Gastroesophageal sphincter (tissue), 4 donors: Measurements from ENCODE around the gene TMEM255A. TPM values are rescaled to one million over a fixed set of nuclear protein-coding genes. Genes with fewer than 3 reads are reported as not detected.

Experiments used
- ATAC-seq: fragments of 150-250 bp; one replicate; pipeline ENCODE4 v1.9.1; 2016; ENCODE audit warnings: mild to moderate bottlenecking, moderate library complexity
- H3K27ac ChIP-seq, 4 donors: fragments of 200-600 bp; sonication (generic) in 3 of 4; 1 replicate in 3 of 4; 2 replicates in 1 of 4; pipeline ENCODE4 v1.5.1; 2016 to 2019
- H3K27me3 ChIP-seq: fragments of 200-600 bp; sonication (generic); one replicate; pipeline ENCODE4 v1.5.1; 2019
- H3K36me3 ChIP-seq, 2 donors: fragments of 200-600 bp; sonication (generic); one replicate each; pipeline ENCODE4 v1.5.1; 2019; ENCODE audit warnings: control low read depth in 1 of 2
- H3K4me1 ChIP-seq, 3 donors: fragments of 200-600 bp; sonication (generic); 1 replicate in 2 of 3; 2 replicates in 1 of 3; pipeline ENCODE4 v1.5.1; 2016 to 2019; ENCODE audit warnings: control low read depth in 2 of 3
- H3K4me3 ChIP-seq, 2 donors: fragments of 200-600 bp; sonication (generic); one replicate each; pipeline ENCODE4 v1.5.1; 2019; ENCODE audit warnings: mild to moderate bottlenecking in 1 of 2, moderate library complexity in 1 of 2
- H3K9me3 ChIP-seq, 3 donors: fragments of 200-600 bp; sonication (generic); one replicate each; pipeline ENCODE4 v1.5.1; 2017 to 2019; ENCODE audit warnings: control low read depth in 2 of 3
- CTCF ChIP-seq, 4 experiments: fragments of 200-600 bp in 2 of 4; fragments of 450-650 bp in 2 of 4; sonication (generic) in 1 of 4; IDR thresholded peaks; one replicate each; pipeline ENCODE4 v1.5.1; 2017 to 2019; ENCODE audit warnings: antibody characterized with exemption in 4 of 4, mild to moderate bottlenecking in 2 of 4, moderate library complexity in 2 of 4
- EP300 ChIP-seq: sonication (generic); formaldehyde crosslinking; IDR thresholded peaks from one replicate; pipeline ENCODE4 v1.6.1; 2017; ENCODE audit warnings: antibody characterized with exemption, mild to moderate bottlenecking
- POLR2A ChIP-seq, 2 donors: fragments of 450-650 bp; IDR thresholded peaks; one replicate each; pipeline ENCODE4 v1.6.1; 2017; ENCODE audit warnings: antibody characterized with exemption in 2 of 2, mild to moderate bottlenecking in 2 of 2, moderate library complexity in 1 of 2
- POLR2AphosphoS5 ChIP-seq: sonication (generic); formaldehyde crosslinking; IDR thresholded peaks from one replicate; pipeline ENCODE4 v1.6.1; 2017; ENCODE audit warnings: antibody characterized with exemption
- WGBS, 2 donors: methylation state at CpG; one replicate each; pipeline ENCODE4 v1.1.5; 2018; ENCODE audit warnings: low coverage in 1 of 2; 5-methylcytosine and 5-hydroxymethylcytosine counted together
- total RNA-seq, 4 donors: library from RNA; depleted of rRNA; stranded (reverse); fragments of >200 nt; gene quantifications; one replicate each; pipeline ENCODE4 v1.1.0, GENCODE V29; 2016

Gene TMEM255A
- total RNA-seq, 4 donors from 2014 or later = 0.16 to 8.9 (median 4.1) TPM

- Histone ChIP-seq H3K9me3 (no peaks in the 10 kb centered on the region), H3K4me1 (peaks cover 0 to 12% (median 0%) of the 10 kb centered on the region in 3 donors), H3K4me3 (peak within 1 kb of the TSS; percentile 45 to 73), H3K27ac (peak within 1 kb of the TSS; percentile 52 to 93 (median 91)), H3K27me3 (no peaks in the 10 kb centered on the region), H3K36me3 (peaks cover 0 to 18% of the 10 kb centered on the region in 2 donors)
- peak; percentile 84 for TF ChIP-seq POLR2AphosphoS5
- peak; percentile 18 to 77 (median 72) for TF ChIP-seq CTCF (IDR thresholded peaks at IDR 0.05)
- TF ChIP-seq POLR2A (IDR thresholded peaks at IDR 0.05) = peak; percentile 39 to 74
- TF ChIP-seq EP300 = no peak
- ATAC-seq = peak; percentile 98
- 0 to 53% methylated on average over 4 to 10 of the region's 75 CpGs for WGBS, 2 donors
Observed at GRCh38 chrX:120250522-120251271, 60.6 kb downstream of the TMEM255A start, which contains the start of gene ZBTB33. ZBTB33 (plus strand) TSS chrX:120250812; CDS start chrX:120253416, 2,604 bp downstream.

GRCh38 chrX:120244735-120245498 lies 66.3 kb downstream of the TMEM255A start:
- H3K27me3 ChIP-seq = no peaks in the 10 kb centered on the region
- peak; percentile 89 for ATAC-seq
- 11 to 36% methylated on average over 6 to 7 of the region's 43 CpGs for WGBS, 2 donors
- H3K4me3 ChIP-seq = peak overlapping the region; percentile 65 to 83
- H3K27ac ChIP-seq = peak overlapping the region; percentile 81 to 91 (median 86)
- no peaks in the 10 kb centered on the region for H3K36me3 ChIP-seq
- no peaks in the 10 kb centered on the region for H3K9me3 ChIP-seq
- H3K4me1 ChIP-seq = peaks cover 0 to 17% (median 4%) of the 10 kb centered on the region in 3 donors
- TF ChIP-seq POLR2AphosphoS5 (peak; percentile 76), CTCF (IDR thresholded peaks at IDR 0.05) (no peak), EP300 (no peak), POLR2A (IDR thresholded peaks at IDR 0.05) (no peak)

GRCh38 chrX:120244395-120244734 lies 66.9 kb downstream of the TMEM255A start:
- H3K27ac ChIP-seq = peak overlapping the region; percentile 81 to 91 (median 86)
- H3K27me3 ChIP-seq = no peaks in the 10 kb centered on the region
- H3K4me1 ChIP-seq = peaks cover 0 to 17% (median 4%) of the 10 kb centered on the region in 3 donors
- ATAC-seq = peak; percentile 7
- 0 to 39% methylated on average over 15 to 16 of the region's 16 CpGs for WGBS, 2 donors
- H3K36me3 ChIP-seq = peaks cover 0 to 3% of the 10 kb centered on the region in 2 donors
- no peaks in the 10 kb centered on the region for H3K9me3 ChIP-seq
- H3K4me3 ChIP-seq = peak overlapping the region; percentile 65 to 83
- no peak for TF ChIP-seq POLR2A (IDR thresholded peaks at IDR 0.05)

GRCh38 chrX:120242813-120243212 lies 68.4 kb downstream of the TMEM255A start:
- H3K27me3 ChIP-seq = no peaks in the 10 kb centered on the region
- 60 to 82% methylated on average over 1 to 3 of the region's 5 CpGs for WGBS, 2 donors
- TF ChIP-seq CTCF (IDR thresholded peaks at IDR 0.05) = no peak
- no peak for TF ChIP-seq POLR2AphosphoS5
- no peak for TF ChIP-seq EP300
- no peak for TF ChIP-seq POLR2A (IDR thresholded peaks at IDR 0.05)
- no peak overlapping the region for H3K4me3 ChIP-seq
- no peak overlapping the region for H3K27ac ChIP-seq
- no peak for ATAC-seq
- peaks cover 0 to 12% of the 10 kb centered on the region in 2 donors for H3K36me3 ChIP-seq
- no peaks in the 10 kb centered on the region for H3K9me3 ChIP-seq
- peaks cover 0 to 17% (median 4%) of the 10 kb centered on the region in 3 donors for H3K4me1 ChIP-seq

- Histone ChIP-seq H3K9me3 (no peaks in the 10 kb centered on the region), H3K27me3 (no peaks in the 10 kb centered on the region), H3K4me1 (peaks cover 0 to 15% (median 4%) of the 10 kb centered on the region in 3 donors), H3K36me3 (peaks cover 0 to 12% of the 10 kb centered on the region in 2 donors), H3K4me3 (no peak overlapping the region), H3K27ac (no peak overlapping the region)
- ATAC-seq = no peak
- WGBS, 2 donors = 68% methylated on average over 2 of the region's 4 CpGs; no CpG with 5 or more reads in 1 of the 2 donors
- TF ChIP-seq POLR2A (IDR thresholded peaks at IDR 0.05) = no peak
- no peak for TF ChIP-seq POLR2AphosphoS5
- TF ChIP-seq EP300 = no peak
- TF ChIP-seq CTCF (IDR thresholded peaks at IDR 0.05) = no peak
Observed at GRCh38 chrX:120238933-120239332, 72.3 kb downstream of the TMEM255A start.
